Transverse colon (tissue), 3 donors: ENCODE results near the gene CMC2.

Experiments used
- EP300 ChIP-seq: sonication (generic); formaldehyde crosslinking; IDR thresholded peaks from one replicate; pipeline ENCODE4 v1.6.1; 2017; ENCODE audit warnings: antibody characterized with exemption, low read depth
- POLR2AphosphoS5 ChIP-seq, 3 donors: sonication (generic); formaldehyde crosslinking; IDR thresholded peaks; one replicate each; pipeline ENCODE4 v1.6.1; 2016; ENCODE audit warnings: antibody characterized with exemption in 3 of 3

DNA sequence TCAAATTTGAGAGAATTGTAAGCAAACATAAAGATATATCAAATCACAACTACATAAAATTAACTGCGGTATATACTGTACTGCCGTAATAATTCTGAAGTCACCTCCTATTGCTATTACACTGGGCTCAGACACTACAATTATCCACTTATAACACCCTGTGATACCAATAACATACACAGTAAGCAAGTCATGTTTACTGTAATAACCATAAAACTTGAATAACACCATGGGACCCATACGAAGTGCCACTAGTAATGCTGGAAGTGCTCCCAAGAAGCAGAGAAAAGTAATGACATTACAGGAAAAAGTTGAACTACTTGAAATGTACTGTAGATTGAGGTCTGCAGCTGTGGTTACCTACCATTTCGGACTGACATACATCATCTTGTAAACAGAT is 24.0 kb downstream of the CMC2 start:
- TF ChIP-seq POLR2AphosphoS5 (IDR thresholded peaks at IDR 0.05) (no peak), EP300 (no peak)
